Hepatocyte (in vitro differentiated cells): ENCODE data around the gene PIGP. TPM values are rescaled to one million over a fixed set of nuclear protein-coding genes. Genes with fewer than 3 reads are reported as not detected.

Source experiments
- DNase-seq: peaks from one replicate; pipeline ENCODE4 v3.0.0-alpha.2; 2016; ENCODE audit warnings: low spot score
- H2AFZ ChIP-seq: fragments of 200-600 bp; sonication (generic); 2 replicates; pipeline ENCODE4 v1.6.0; 2016; ENCODE audit warnings: antibody characterized with exemption, mild to moderate bottlenecking
- H3K27ac ChIP-seq: fragments of 200-600 bp; sonication (generic); 2 replicates; pipeline ENCODE4 v1.5.1; 2016; ENCODE audit warnings: mild to moderate bottlenecking
- H3K27me3 ChIP-seq: fragments of 200-600 bp; sonication (generic); 2 replicates; pipeline ENCODE4 v1.6.1; 2016
- H3K36me3 ChIP-seq: fragments of 200-600 bp; sonication (generic); replicated peaks from 2 replicates; pipeline ENCODE4 v1.5.1; 2016; ENCODE audit warnings: low read depth; ENCODE audit not compliant: insufficient read depth
- H3K4me1 ChIP-seq: fragments of 200-600 bp; sonication (generic); 2 replicates; pipeline ENCODE4 v1.5.1; 2016; ENCODE audit warnings: mild to moderate bottlenecking, moderate library complexity; ENCODE audit not compliant: insufficient read depth
- H3K4me2 ChIP-seq: fragments of 200-600 bp; sonication (generic); 2 replicates; pipeline ENCODE4 v1.6.0; 2016
- H3K4me3 ChIP-seq: fragments of 200-600 bp; sonication (generic); 2 replicates; pipeline ENCODE4 v1.5.1; 2016; ENCODE audit warnings: mild to moderate bottlenecking
- H3K79me2 ChIP-seq: fragments of 200-600 bp; sonication (generic); 2 replicates; pipeline ENCODE4 v1.6.0; 2017; ENCODE audit warnings: mild to moderate bottlenecking
- H3K9me2 ChIP-seq: fragments of 200-600 bp; sonication (generic); replicated peaks from 2 replicates; pipeline ENCODE4 v1.6.0; 2017; ENCODE audit warnings: mild to moderate bottlenecking; ENCODE audit not compliant: insufficient read depth
- H3K9me3 ChIP-seq: fragments of 200-600 bp; sonication (generic); 2 replicates; pipeline ENCODE4 v1.5.1; 2016; ENCODE audit warnings: low read depth, mild to moderate bottlenecking
- H4K20me1 ChIP-seq: fragments of 200-600 bp; sonication (generic); 2 replicates; pipeline ENCODE4 v1.6.0; 2016; ENCODE audit warnings: mild to moderate bottlenecking; ENCODE audit not compliant: insufficient read depth, poor library complexity, severe bottlenecking
- CTCF ChIP-seq: fragments of 200-600 bp; sonication (generic); IDR thresholded peaks from 2 replicates; pipeline ENCODE4 v1.5.1; 2016; ENCODE audit warnings: antibody characterized with exemption, mild to moderate bottlenecking; ENCODE audit not compliant: poor library complexity
- EZH2 ChIP-seq: fragments of 200-600 bp; sonication (generic); IDR thresholded peaks from 2 replicates; pipeline ENCODE4 v1.6.1; 2016; ENCODE audit warnings: antibody characterized with exemption, mild to moderate bottlenecking, borderline replicate concordance
- EZH2phosphoT487 ChIP-seq: fragments of 200-600 bp; sonication (generic); IDR thresholded peaks from one replicate; pipeline ENCODE4 v1.6.1; 2018; ENCODE audit warnings: antibody characterized with exemption, mild to moderate bottlenecking, low read depth, moderate library complexity; ENCODE audit not compliant: unreplicated experiment, severe bottlenecking
- WGBS: methylation state at CpG from one replicate; pipeline ENCODE4 v1.1.6; 2016; ENCODE audit warnings: low lambda C conversion rate; ENCODE audit errors: missing lambda C conversion rate; 5-methylcytosine and 5-hydroxymethylcytosine counted together
- polyA plus RNA-seq: library from polyadenylated mRNA; unstranded; fragments of >200 nt; fragmentation: Nextera tagmentation; extraction: Ambion mirVana; gene quantifications from 2 replicates; pipeline ENCODE4 v1.2.1, GENCODE V29; 2016
- total RNA-seq: library from RNA; depleted of rRNA; stranded (reverse); fragments of >200 nt; gene quantifications from 2 replicates; pipeline ENCODE4 v1.2.3, GENCODE V29; 2014

Gene PIGP
- total and polyA plus RNA-seq, 2 experiments from 2014 or later, result 23.3 to 39.9 TPM

GRCh38 chr21:37101384-37101783 lies 28.5 kb upstream of the PIGP start:
- Histone ChIP-seq H3K9me2 (no peaks in the 10 kb centered on the region), H3K4me3 (no peak overlapping the region), H4K20me1 (peaks cover 6% of the 10 kb centered on the region), H3K27ac (no peak overlapping the region), H3K79me2 (peaks cover 76% of the 10 kb centered on the region), H3K36me3 (peaks cover 1% of the 10 kb centered on the region), H3K27me3 (no peaks in the 10 kb centered on the region), H3K4me1 (no peaks in the 10 kb centered on the region), H3K9me3 (no peaks in the 10 kb centered on the region), H3K4me2 (no peak overlapping the region), H2AFZ (no peak overlapping the region)
- DNase-seq, result no peak
- WGBS, result 92% methylated on average over 1 of the region's 1 CpG
- TF ChIP-seq CTCF, result no peak
- no peak for TF ChIP-seq EZH2phosphoT487
- TF ChIP-seq EZH2, result no peak

- no peak for DNase-seq
- H3K79me2 ChIP-seq, result peaks cover 71% of the 10 kb centered on the region
- no peak overlapping the region for H2AFZ ChIP-seq
- no peaks in the 10 kb centered on the region for H3K9me2 ChIP-seq
- peaks cover 11% of the 10 kb centered on the region for H4K20me1 ChIP-seq
- no peaks in the 10 kb centered on the region for H3K36me3 ChIP-seq
- H3K4me3 ChIP-seq, result no peak overlapping the region
- H3K4me1 ChIP-seq, result no peaks in the 10 kb centered on the region
- no peak overlapping the region for H3K4me2 ChIP-seq
- WGBS, result 98% methylated on average over 6 of the region's 6 CpGs
- H3K27me3 ChIP-seq, result no peaks in the 10 kb centered on the region
- no peak for TF ChIP-seq EZH2phosphoT487
- no peak for TF ChIP-seq CTCF
- TF ChIP-seq EZH2, result no peak
- H3K27ac ChIP-seq, result no peak overlapping the region
- H3K9me3 ChIP-seq, result no peaks in the 10 kb centered on the region
Measured at GRCh38 chr21:37100316-37100715, 27.4 kb upstream of the PIGP start.

GRCh38 chr21:37098751-37099150 lies 25.9 kb upstream of the PIGP start:
- Histone ChIP-seq H3K9me2 (no peaks in the 10 kb centered on the region), H3K27me3 (no peaks in the 10 kb centered on the region), H3K4me3 (no peak overlapping the region), H2AFZ (no peak overlapping the region), H4K20me1 (peaks cover 17% of the 10 kb centered on the region), H3K4me2 (no peak overlapping the region), H3K9me3 (no peaks in the 10 kb centered on the region), H3K79me2 (peaks cover 69% of the 10 kb centered on the region), H3K4me1 (no peaks in the 10 kb centered on the region), H3K27ac (no peak overlapping the region), H3K36me3 (no peaks in the 10 kb centered on the region)
- no peak for TF ChIP-seq CTCF
- no peak for TF ChIP-seq EZH2
- TF ChIP-seq EZH2phosphoT487, result no peak
- no peak for DNase-seq
- 93% methylated on average over 2 of the region's 2 CpGs for WGBS

GRCh38 chr21:37095821-37096220 lies 22.9 kb upstream of the PIGP start:
- Histone ChIP-seq H3K4me1 (no peaks in the 10 kb centered on the region), H3K27ac (no peak overlapping the region), H4K20me1 (peaks cover 24% of the 10 kb centered on the region), H2AFZ (no peak overlapping the region), H3K27me3 (no peaks in the 10 kb centered on the region), H3K36me3 (no peaks in the 10 kb centered on the region), H3K4me3 (no peak overlapping the region), H3K4me2 (no peak overlapping the region), H3K9me2 (no peaks in the 10 kb centered on the region), H3K79me2 (peaks cover 67% of the 10 kb centered on the region), H3K9me3 (no peaks in the 10 kb centered on the region)
- WGBS, result 88% methylated on average over 4 of the region's 4 CpGs
- TF ChIP-seq EZH2, result no peak
- no peak for TF ChIP-seq EZH2phosphoT487
- TF ChIP-seq CTCF, result no peak
- DNase-seq, result no peak
